Uterus (tissue), 4 donors: ENCODE measurements around the gene PKNOX2. TPM values are rescaled to one million over a fixed set of nuclear protein-coding genes. Genes with fewer than 3 reads are reported as not detected.

Source experiments
- DNase-seq, 2 donors: peaks; one replicate each; pipeline ENCODE4 v3.0.0-alpha.2; 2019 to 2020
- H3K27ac ChIP-seq, 2 donors: fragments of 200-600 bp; sonication (generic); 1 replicate in 1 of 2; 2 replicates in 1 of 2; pipeline ENCODE4 v1.5.1; 2016 to 2018
- H3K27me3 ChIP-seq, 2 donors: fragments of 200-600 bp; sonication (generic); one replicate each; pipeline ENCODE4 v1.5.1; 2018 to 2019; ENCODE audit warnings: control low read depth in 1 of 2
- H3K36me3 ChIP-seq, 2 donors: fragments of 200-600 bp; sonication (generic); one replicate each; pipeline ENCODE4 v1.5.1; 2019; ENCODE audit warnings: control low read depth in 1 of 2
- H3K4me1 ChIP-seq, 2 donors: fragments of 200-600 bp; sonication (generic); one replicate each; pipeline ENCODE4 v1.5.1; 2018 to 2019; ENCODE audit warnings: control low read depth in 1 of 2
- H3K4me3 ChIP-seq, 2 donors: fragments of 200-600 bp; sonication (generic); 1 replicate in 1 of 2; 2 replicates in 1 of 2; pipeline ENCODE4 v1.5.1; 2018 to 2019; ENCODE audit warnings: mild to moderate bottlenecking in 1 of 2
- H3K9me3 ChIP-seq, 2 donors: fragments of 200-600 bp; sonication (generic); one replicate each; pipeline ENCODE4 v1.5.1; 2019; ENCODE audit warnings: control low read depth in 1 of 2
- POLR2A ChIP-seq, 2 donors: fragments of 450-650 bp; IDR thresholded peaks; one replicate each; pipeline ENCODE4 v1.6.1; 2016; ENCODE audit warnings: antibody characterized with exemption in 2 of 2, mild to moderate bottlenecking in 1 of 2, moderate library complexity in 1 of 2
- intact Hi-C: fragments of 100-400 bp; cut with DNase I; formaldehyde crosslinking; loops from one replicate; pipeline ENCODE4 v1.15.1; 2023; ENCODE audit warnings: low total_unique reads
- total RNA-seq, 4 donors: library from RNA; depleted of rRNA in 3 of 4; stranded (reverse); fragments of >200 nt in 3 of 4; gene quantifications; one replicate each; pipeline versions ENCODE4 v1.1.0 to v1.2.4, GENCODE V29; 2014 to 2023
- TF ChIP-seq, protein P1 (sequence below), 4 experiments: fragments of 200-600 bp in 2 of 4; fragments of 450-650 bp in 2 of 4; sonication (generic) in 2 of 4; IDR thresholded peaks; one replicate each; pipeline ENCODE4 v1.5.1; 2016 to 2019; ENCODE audit warnings: antibody characterized with exemption in 4 of 4, mild to moderate bottlenecking in 2 of 4, moderate library complexity in 1 of 4
- donor health status: DM: yes; HTN: yes; CAD: no.

The PKNOX2 gene
- total RNA-seq, 4 donors from 2014 or later = 0.29 to 22.7 (median 3.3) TPM

DNA sequence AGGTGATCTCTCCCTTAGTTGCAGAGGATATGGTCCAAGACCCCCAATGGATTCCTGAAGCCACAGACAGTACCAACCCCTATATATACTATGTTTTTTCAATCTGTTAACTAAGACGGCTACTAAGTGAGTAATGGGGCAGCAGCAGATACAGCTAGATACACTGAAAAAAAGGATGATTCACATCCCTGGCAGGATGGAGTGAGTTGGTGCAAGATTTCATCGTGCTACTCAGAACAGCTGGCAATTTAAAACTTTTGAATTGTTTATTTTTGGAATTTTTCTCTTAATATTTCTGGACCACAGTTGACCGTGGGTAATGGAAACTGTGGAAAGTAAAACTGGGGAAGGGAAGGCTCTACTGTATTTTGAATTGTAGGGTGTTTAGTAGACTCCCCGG is 36.1 kb upstream of the PKNOX2 start:
- intact Hi-C loops = no loop called here
- H3K9me3 ChIP-seq = no peaks in the 10 kb centered on the region
- H3K4me1 ChIP-seq = no peaks in the 10 kb centered on the region
- H3K27me3 ChIP-seq = no peaks in the 10 kb centered on the region
- no peak for DNase-seq
- H3K4me3 ChIP-seq = no peak overlapping the region
- no peak for TF ChIP-seq POLR2A (IDR thresholded peaks at IDR 0.05)
- TF ChIP-seq, protein P1, sequence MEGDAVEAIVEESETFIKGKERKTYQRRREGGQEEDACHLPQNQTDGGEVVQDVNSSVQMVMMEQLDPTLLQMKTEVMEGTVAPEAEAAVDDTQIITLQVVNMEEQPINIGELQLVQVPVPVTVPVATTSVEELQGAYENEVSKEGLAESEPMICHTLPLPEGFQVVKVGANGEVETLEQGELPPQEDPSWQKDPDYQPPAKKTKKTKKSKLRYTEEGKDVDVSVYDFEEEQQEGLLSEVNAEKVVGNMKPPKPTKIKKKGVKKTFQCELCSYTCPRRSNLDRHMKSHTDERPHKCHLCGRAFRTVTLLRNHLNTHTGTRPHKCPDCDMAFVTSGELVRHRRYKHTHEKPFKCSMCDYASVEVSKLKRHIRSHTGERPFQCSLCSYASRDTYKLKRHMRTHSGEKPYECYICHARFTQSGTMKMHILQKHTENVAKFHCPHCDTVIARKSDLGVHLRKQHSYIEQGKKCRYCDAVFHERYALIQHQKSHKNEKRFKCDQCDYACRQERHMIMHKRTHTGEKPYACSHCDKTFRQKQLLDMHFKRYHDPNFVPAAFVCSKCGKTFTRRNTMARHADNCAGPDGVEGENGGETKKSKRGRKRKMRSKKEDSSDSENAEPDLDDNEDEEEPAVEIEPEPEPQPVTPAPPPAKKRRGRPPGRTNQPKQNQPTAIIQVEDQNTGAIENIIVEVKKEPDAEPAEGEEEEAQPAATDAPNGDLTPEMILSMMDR (IDR thresholded peaks at IDR 0.05) = no peak
- no peak overlapping the region for H3K27ac ChIP-seq
- no peaks in the 10 kb centered on the region for H3K36me3 ChIP-seq

DNA sequence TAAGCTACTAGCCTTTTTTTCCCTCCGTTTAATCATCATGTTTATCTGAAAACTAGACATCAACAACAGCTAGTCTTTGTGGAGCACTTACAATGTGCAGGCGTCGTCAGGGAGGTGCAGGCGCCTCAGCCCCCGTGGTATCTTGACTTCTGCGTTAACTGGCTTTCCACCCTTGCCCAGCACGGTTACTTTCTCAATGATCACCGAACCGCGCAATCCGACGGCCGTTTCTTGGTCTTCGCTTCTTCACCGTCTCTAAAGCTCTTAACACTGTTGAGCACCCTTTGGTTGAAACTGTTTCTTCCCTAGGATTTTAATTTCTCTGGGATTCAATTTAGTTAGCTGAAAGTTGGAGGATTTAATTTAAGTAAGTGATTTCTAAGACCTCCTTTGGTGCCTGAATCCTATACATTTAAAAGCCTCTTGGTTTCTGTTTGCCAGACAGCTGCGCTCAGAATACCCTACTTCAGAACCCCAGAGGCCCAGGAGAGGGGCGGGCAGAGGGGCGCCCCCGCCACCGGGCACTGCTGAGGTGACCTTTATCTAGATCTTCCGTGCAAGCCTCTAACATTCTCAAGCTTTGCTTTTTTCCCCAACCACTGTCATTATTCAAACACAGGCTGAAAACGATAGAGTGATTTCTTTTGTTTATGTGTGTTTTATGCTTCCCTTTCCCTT is 35.1 kb upstream of the PKNOX2 start:
- no peaks in the 10 kb centered on the region for H3K27me3 ChIP-seq
- no peak overlapping the region for H3K27ac ChIP-seq
- no peaks in the 10 kb centered on the region for H3K36me3 ChIP-seq
- H3K4me3 ChIP-seq = no peak overlapping the region
- TF ChIP-seq POLR2A (IDR thresholded peaks at IDR 0.05) = no peak
- TF ChIP-seq, protein P1 (IDR thresholded peaks at IDR 0.05) = no peak
- intact Hi-C loops = no loop called here
- no peak for DNase-seq
- H3K4me1 ChIP-seq = no peaks in the 10 kb centered on the region
- no peaks in the 10 kb centered on the region for H3K9me3 ChIP-seq

DNA sequence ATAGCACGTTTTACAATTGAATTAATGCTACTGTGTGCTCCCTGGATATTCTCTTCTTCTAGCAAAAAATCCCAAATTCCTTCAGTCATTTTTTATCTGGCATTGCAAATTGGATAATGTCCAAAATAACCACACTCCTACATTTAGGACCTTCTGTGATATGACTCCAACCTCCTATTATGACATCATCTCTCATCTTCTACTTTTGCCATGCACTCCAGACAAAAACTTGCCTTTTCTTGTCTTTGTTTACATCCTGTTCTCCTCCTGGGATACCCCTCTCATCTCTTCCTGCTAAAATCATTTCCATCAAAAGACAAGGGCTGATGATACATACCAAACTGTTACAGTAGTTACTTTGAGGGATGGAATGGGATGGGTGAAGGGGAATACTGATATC is 32.5 kb upstream of the PKNOX2 start:
- no peak for TF ChIP-seq POLR2A (IDR thresholded peaks at IDR 0.05)
- TF ChIP-seq, protein P1 (IDR thresholded peaks at IDR 0.05) = no peak
- no peaks in the 10 kb centered on the region for H3K36me3 ChIP-seq
- H3K9me3 ChIP-seq = no peaks in the 10 kb centered on the region
- no peak overlapping the region for H3K27ac ChIP-seq
- intact Hi-C loops = no loop called here
- no peaks in the 10 kb centered on the region for H3K4me1 ChIP-seq
- DNase-seq = no peak
- H3K4me3 ChIP-seq = no peak overlapping the region
- H3K27me3 ChIP-seq = no peaks in the 10 kb centered on the region

DNA sequence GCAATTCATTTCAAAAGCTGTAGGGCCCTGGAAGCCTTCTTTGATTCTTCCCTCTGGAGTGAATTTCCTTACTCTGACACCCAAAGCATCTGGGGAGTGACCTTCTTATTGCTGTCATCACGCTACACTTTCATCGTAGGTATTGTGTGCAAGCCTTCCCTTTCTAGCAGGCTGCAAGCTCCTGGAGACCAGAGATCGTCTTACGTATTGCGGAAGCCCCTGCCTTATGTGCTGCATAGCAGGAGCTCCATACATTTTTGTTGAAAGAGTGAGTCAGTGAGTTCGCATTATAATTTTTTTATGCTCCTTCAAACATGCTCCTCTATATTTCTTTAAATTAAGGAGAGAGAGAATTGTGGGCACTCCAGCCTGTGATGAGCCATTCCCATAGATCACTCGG is 32.0 kb upstream of the PKNOX2 start:
- no peaks in the 10 kb centered on the region for H3K9me3 ChIP-seq
- no peak overlapping the region for H3K27ac ChIP-seq
- intact Hi-C loops = no loop called here
- no peaks in the 10 kb centered on the region for H3K36me3 ChIP-seq
- no peaks in the 10 kb centered on the region for H3K27me3 ChIP-seq
- H3K4me3 ChIP-seq = no peak overlapping the region
- TF ChIP-seq, protein P1 (IDR thresholded peaks at IDR 0.05) = no peak
- no peak for TF ChIP-seq POLR2A (IDR thresholded peaks at IDR 0.05)
- no peaks in the 10 kb centered on the region for H3K4me1 ChIP-seq
- DNase-seq = no peak

DNA sequence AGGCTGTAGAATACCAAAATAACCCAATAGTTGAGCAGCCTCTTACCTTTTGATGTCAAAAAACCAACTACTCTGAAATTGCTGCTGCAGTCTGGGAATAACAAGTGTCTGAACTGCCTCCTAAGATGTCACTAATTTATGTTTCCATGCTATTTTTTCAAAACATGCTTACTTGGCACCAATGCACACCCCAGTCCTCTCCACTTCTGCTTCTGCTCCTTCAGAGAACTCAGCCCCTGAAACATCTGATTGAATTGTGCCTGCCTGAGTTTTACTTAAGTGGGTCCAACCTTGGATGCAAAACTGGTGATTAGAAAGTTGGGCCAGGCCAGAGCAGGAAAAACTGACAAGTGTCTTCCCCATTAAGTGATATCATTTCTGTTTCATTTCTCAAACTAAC is 28.6 kb upstream of the PKNOX2 start:
- no peaks in the 10 kb centered on the region for H3K9me3 ChIP-seq
- no peak overlapping the region for H3K27ac ChIP-seq
- TF ChIP-seq POLR2A (IDR thresholded peaks at IDR 0.05) = no peak
- TF ChIP-seq, protein P1 (IDR thresholded peaks at IDR 0.05) = no peak
- no peak overlapping the region for H3K4me3 ChIP-seq
- H3K27me3 ChIP-seq = peaks cover 0 to 3% of the 10 kb centered on the region in 2 donors
- no peaks in the 10 kb centered on the region for H3K36me3 ChIP-seq
- no peaks in the 10 kb centered on the region for H3K4me1 ChIP-seq
- DNase-seq = no peak
- intact Hi-C loops = no loop called here
